Small intestine (tissue), 7 donors: Measurements from ENCODE around the gene SPEF2. TPM values are rescaled to one million over a fixed set of nuclear protein-coding genes. Genes with fewer than 3 reads are reported as not detected.
A peak's percentile ranks its signal among the peaks of the same experiment; 100 is the strongest.
"Not testable (repeated sequence)": the region's sequence is repeated elsewhere in the genome, so short reads cannot be mapped to it uniquely, and the experiment has no call there.

ENCODE experiments used
- DNase-seq, 2 donors: peaks; one replicate each; pipeline versions ENCODE4 v3.0.0 to v3.0.0-alpha.2; 2013
- FAIRE-seq: peaks from 2 replicates; lab custom pipeline; 2012; peaks lifted over from hg19 to GRCh38; lab: Jason Lieb, UNC
- H3K27ac ChIP-seq, 3 donors: one replicate each; pipeline ENCODE4 v1.5.1; 2013; ENCODE audit warnings: low read length in 2 of 3, mild to moderate bottlenecking in 2 of 3, control low read depth in 1 of 3, inconsistent platforms in 1 of 3, low read depth in 1 of 3, moderate library complexity in 1 of 3
- H3K27me3 ChIP-seq, 3 donors: one replicate each; pipeline ENCODE4 v1.6.1; 2013; ENCODE audit warnings: low read length in 3 of 3, inconsistent platforms in 1 of 3; ENCODE audit not compliant: control insufficient read depth in 3 of 3, insufficient read depth in 3 of 3
- H3K36me3 ChIP-seq, 3 donors: one replicate each; pipeline ENCODE4 v1.6.1; 2013; ENCODE audit warnings: low read length in 3 of 3, inconsistent platforms in 1 of 3, low read depth in 1 of 3, mild to moderate bottlenecking in 1 of 3, moderate library complexity in 1 of 3; ENCODE audit not compliant: control insufficient read depth in 3 of 3, insufficient read depth in 2 of 3
- H3K4me1 ChIP-seq, 3 donors: one replicate each; pipeline ENCODE4 v1.6.1; 2013; ENCODE audit warnings: low read length in 2 of 3, inconsistent platforms in 1 of 3, low read depth in 1 of 3, mild to moderate bottlenecking in 1 of 3, moderate library complexity in 1 of 3; ENCODE audit not compliant: control insufficient read depth in 3 of 3, insufficient read depth in 2 of 3
- H3K4me3 ChIP-seq, 3 donors: one replicate each; pipeline ENCODE4 v1.5.1; 2013; ENCODE audit warnings: low read length in 3 of 3, control low read depth in 1 of 3, inconsistent platforms in 1 of 3, low read depth in 1 of 3, mild to moderate bottlenecking in 1 of 3, moderate library complexity in 1 of 3
- H3K9me3 ChIP-seq, 2 donors: one replicate each; pipeline ENCODE4 v1.6.1; 2013; ENCODE audit warnings: low read depth in 1 of 2, low read length in 1 of 2; ENCODE audit not compliant: control insufficient read depth in 2 of 2, insufficient read depth in 1 of 2
- WGBS, 3 donors: extraction: QIAGEN DNeasy Blood & Tissue Kit; methylation state at CpG; one replicate each; pipeline ENCODE4 v1.1.7; 2013; 5-methylcytosine and 5-hydroxymethylcytosine counted together
- polyA plus RNA-seq, 4 donors: library from polyadenylated mRNA; stranded (reverse) in 3 of 4; unstranded in 1 of 4; fragments of 200-250 nt in 3 of 4; fragments of 120-200 nt in 1 of 4; gene quantifications; one replicate each; pipeline versions ENCODE4 v1.2.1 to v1.2.3, GENCODE V29; 2013
- donor health status: healthy with polysubstance abuse.
- donor health status: control.
- donor health status: control.
- donor health status: Bipolar disorder and iron deficiency.
- donor health status: healthy.

Gene SPEF2
- polyA plus RNA-seq, 4 donors, result under 0.01 to 13.5 (median 0.77) TPM

DNA sequence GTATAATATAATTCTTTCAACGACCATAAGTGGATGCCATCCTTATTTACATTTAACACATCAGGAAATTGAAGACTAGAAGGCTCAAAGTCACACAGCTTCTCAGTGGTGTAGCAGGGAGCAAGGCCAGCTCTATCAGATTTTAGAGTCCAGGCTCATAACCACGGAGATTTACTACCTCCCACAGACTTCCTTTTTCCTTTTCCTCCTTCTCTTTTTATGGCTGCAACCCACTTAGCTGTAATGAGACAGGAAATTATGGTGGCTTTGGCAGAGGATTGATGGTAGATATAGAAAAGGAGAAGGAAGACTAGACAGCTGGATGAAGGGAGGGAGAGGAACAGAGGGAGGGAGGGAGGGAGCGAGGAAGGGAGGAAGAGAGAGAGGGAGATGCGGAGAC, 47.4 kb downstream of the SPEF2 start:
- Histone ChIP-seq H3K36me3 (no peaks in the 10 kb centered on the region), H3K27ac (no peak overlapping the region), H3K9me3 (no peaks in the 10 kb centered on the region), H3K4me3 (no peak overlapping the region), H3K4me1 (no peaks in the 10 kb centered on the region), H3K27me3 (no peaks in the 10 kb centered on the region)
- FAIRE-seq, result no peak
- no peak for DNase-seq
- WGBS, 3 donors, result 50 to 56% (median 56%) methylated on average over 4 of the region's 4 CpGs

DNA sequence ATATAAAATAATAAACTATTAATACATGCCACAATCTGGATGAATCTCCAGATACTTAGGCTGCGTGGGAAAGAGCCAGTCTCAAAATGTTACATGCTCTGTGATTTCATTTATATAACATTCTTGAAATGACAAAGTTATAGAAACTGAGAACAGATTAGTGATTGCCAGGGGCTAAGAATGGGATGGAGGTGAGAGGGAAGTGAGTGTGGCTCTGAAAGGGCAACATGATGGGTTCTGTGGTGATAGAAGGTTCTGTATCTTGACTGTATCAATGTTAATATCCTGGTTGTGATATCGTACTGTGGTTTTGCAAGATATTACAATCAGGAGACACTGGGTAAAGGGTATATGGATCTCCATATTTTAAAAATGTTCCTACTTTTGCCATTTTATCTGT, 50.7 kb downstream of the SPEF2 start:
- H3K9me3 ChIP-seq, result no peaks in the 10 kb centered on the region
- H3K4me1 ChIP-seq, result no peaks in the 10 kb centered on the region
- FAIRE-seq, result no peak
- WGBS, 3 donors, result 86 to 92% (median 89%) methylated on average over 2 of the region's 2 CpGs
- no peaks in the 10 kb centered on the region for H3K27me3 ChIP-seq
- H3K27ac ChIP-seq, result no peak overlapping the region
- H3K36me3 ChIP-seq, result no peaks in the 10 kb centered on the region
- H3K4me3 ChIP-seq, result no peak overlapping the region
- DNase-seq, result no peak

DNA sequence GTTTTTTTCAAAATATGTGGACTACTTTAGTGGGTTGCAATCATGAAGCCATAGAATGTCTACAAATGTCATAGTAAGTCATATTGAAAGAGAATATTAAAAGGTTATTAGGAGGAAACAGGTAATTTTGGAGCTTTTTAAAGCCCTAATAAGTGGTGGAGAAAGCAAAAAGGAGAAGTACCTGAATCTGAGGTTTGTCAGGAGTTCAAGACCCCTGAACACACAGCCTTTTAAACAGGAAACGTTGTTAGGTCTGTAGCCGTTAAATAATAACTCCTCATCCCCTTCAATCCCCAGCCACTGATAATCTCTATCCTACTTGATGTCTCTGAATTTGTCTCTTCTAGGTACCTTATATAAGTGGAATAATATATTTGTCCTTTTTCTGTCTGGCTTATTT, 51.1 kb downstream of the SPEF2 start:
- Histone ChIP-seq H3K36me3 (no peaks in the 10 kb centered on the region), H3K4me3 (no peak overlapping the region), H3K9me3 (no peaks in the 10 kb centered on the region), H3K27ac (no peak overlapping the region), H3K4me1 (no peaks in the 10 kb centered on the region), H3K27me3 (no peaks in the 10 kb centered on the region)
- WGBS, 3 donors, result 74 to 98% (median 94%) methylated on average over 2 of the region's 2 CpGs
- FAIRE-seq (no peak), DNase-seq (no peak)

DNA sequence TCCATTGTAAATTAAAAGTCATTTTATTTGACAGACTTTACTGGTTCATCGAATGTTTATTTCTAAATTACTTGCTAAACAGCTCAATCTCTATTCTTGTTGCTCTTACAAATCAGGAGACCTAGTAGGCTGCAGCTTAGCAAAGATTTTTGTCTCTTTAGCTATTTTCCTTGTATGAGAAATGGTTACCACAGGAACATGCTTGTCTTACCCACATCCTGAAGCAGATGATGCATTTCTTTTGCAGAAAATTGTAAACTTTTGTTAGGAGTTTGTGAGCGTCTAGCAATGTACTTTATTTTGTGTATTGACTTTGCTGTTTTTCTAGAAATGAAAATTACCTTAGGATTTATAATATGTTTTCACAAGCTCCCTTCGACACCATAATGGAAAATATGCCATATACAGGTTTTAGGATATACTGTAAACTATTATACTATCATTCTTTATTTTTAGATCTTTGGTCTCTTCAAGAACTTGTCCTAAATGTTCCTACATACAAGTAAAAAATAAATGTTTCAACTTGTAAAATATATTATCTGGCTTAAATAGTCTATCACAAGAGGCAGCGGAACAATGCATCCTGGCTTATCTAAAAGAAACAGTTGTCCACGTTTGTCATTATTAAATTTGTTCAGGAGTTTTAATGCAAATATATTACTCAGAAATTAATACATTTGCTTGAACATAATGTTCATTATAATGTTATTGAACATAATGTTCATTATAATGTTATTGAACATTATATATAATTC, 54.1 kb downstream of the SPEF2 start:
- no peaks in the 10 kb centered on the region for H3K36me3 ChIP-seq
- no peaks in the 10 kb centered on the region for H3K9me3 ChIP-seq
- 73 to 78% (median 73%) methylated on average over 5 of the region's 5 CpGs for WGBS, 3 donors
- no peaks in the 10 kb centered on the region for H3K4me1 ChIP-seq
- no peak overlapping the region for H3K27ac ChIP-seq
- H3K27me3 ChIP-seq, result no peaks in the 10 kb centered on the region
- no peak overlapping the region for H3K4me3 ChIP-seq
- DNase-seq (peak in 1 of 2 donors; percentile 42), FAIRE-seq (peak; percentile 87)

- not testable (repeated sequence) for H3K36me3 ChIP-seq, H3K27ac ChIP-seq, H3K9me3 ChIP-seq, H3K27me3 ChIP-seq, H3K4me3 ChIP-seq, H3K4me1 ChIP-seq, DNase-seq
- 94 to 96% (median 94%) methylated on average over 1 of the region's 1 CpG for WGBS, 3 donors
- peak; percentile 23 for FAIRE-seq
Measured at GRCh38 chr5:35672296-35672655, 54.6 kb downstream of the SPEF2 start.

DNA sequence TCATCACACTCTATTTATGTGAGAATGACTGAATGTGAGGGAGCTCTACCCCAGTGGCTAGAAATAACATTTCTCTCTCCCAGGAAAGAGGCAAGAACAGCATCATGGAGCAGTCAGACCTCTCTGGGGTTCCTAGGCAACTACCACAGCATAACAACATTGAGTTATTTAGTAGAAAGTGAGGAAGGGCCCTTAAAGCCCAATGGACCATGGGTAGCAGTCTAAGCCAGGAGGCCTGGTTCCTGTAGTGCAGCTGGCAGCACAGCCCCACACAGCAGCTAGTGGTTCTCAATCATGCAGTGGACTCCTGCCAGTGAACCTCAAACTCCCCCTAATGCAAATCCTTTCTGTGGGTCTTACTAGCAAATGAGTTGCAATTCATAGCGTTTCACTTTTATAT, 55.3 kb downstream of the SPEF2 start:
- Histone ChIP-seq H3K27ac (peak overlapping the region in 1 of 3 donors; percentile 1), H3K9me3 (no peaks in the 10 kb centered on the region), H3K4me3 (no peak overlapping the region), H3K4me1 (no peaks in the 10 kb centered on the region), H3K27me3 (no peaks in the 10 kb centered on the region), H3K36me3 (no peaks in the 10 kb centered on the region)
- peak in 1 of 2 donors; percentile 19 for DNase-seq
- WGBS, 3 donors, result 61 to 81% (median 64%) methylated on average over 1 of the region's 1 CpG
- no peak for FAIRE-seq

DNA sequence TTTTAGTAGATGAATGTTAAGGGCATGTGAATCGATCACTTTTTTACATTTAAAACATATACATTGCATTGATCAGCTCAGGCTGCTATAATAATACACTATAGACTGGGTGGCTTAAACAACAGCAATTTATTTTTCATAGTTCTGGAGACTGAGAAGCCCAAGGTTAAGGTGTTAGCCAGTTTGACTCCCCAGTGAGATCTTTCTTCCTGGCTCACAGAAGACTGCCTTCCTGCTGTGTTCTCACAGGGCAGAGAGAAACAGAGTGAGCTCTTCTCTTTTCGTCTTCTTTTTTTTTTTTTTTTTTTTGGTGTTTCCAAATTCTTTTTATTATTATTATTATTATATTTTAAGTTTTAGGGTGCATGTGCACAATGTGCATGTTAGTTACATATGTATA, 56.4 kb downstream of the SPEF2 start:
- Histone ChIP-seq H3K4me3 (no peak overlapping the region), H3K27me3 (no peaks in the 10 kb centered on the region), H3K36me3 (no peaks in the 10 kb centered on the region), H3K4me1 (no peaks in the 10 kb centered on the region), H3K27ac (no peak overlapping the region), H3K9me3 (no peaks in the 10 kb centered on the region)
- WGBS, 3 donors, result 74 to 89% (median 88%) methylated on average over 2 of the region's 2 CpGs
- DNase-seq, result peak in 1 of 2 donors; percentile 19
- FAIRE-seq, result no peak

GRCh38 chr5:35675392-35675791, 57.7 kb downstream of the SPEF2 start:
- Histone ChIP-seq H3K36me3 (no peaks in the 10 kb centered on the region), H3K4me3 (no peak overlapping the region), H3K27me3 (no peaks in the 10 kb centered on the region), H3K9me3 (no peaks in the 10 kb centered on the region), H3K27ac (no peak overlapping the region), H3K4me1 (no peaks in the 10 kb centered on the region)
- 96% methylated on average over 12 of the region's 12 CpGs for WGBS, 3 donors
- no peak for DNase-seq
- FAIRE-seq, result no peak

- FAIRE-seq (no peak), DNase-seq (no peak)
- H3K27ac ChIP-seq, result no peak overlapping the region
- 90 to 96% (median 92%) methylated on average over 5 of the region's 5 CpGs for WGBS, 3 donors
- no peaks in the 10 kb centered on the region for H3K4me1 ChIP-seq
- no peaks in the 10 kb centered on the region for H3K27me3 ChIP-seq
- no peaks in the 10 kb centered on the region for H3K9me3 ChIP-seq
- H3K4me3 ChIP-seq, result no peak overlapping the region
- H3K36me3 ChIP-seq, result no peaks in the 10 kb centered on the region
Measured at GRCh38 chr5:35677878-35678277, 60.2 kb downstream of the SPEF2 start.
